HG03280 (cell line): ENCODE results near the gene BCAS1.
A peak's percentile ranks its signal among the peaks of the same experiment; 100 is the strongest.

Source experiments
- ATAC-seq: cut with Tn5 transposase; IDR thresholded peaks from one replicate; pipeline ENCODE4 v1.9.1; 2021; ENCODE audit warnings: mild to moderate bottlenecking, moderate library complexity; ENCODE audit not compliant: unreplicated experiment

BCAS1 gene

DNA sequence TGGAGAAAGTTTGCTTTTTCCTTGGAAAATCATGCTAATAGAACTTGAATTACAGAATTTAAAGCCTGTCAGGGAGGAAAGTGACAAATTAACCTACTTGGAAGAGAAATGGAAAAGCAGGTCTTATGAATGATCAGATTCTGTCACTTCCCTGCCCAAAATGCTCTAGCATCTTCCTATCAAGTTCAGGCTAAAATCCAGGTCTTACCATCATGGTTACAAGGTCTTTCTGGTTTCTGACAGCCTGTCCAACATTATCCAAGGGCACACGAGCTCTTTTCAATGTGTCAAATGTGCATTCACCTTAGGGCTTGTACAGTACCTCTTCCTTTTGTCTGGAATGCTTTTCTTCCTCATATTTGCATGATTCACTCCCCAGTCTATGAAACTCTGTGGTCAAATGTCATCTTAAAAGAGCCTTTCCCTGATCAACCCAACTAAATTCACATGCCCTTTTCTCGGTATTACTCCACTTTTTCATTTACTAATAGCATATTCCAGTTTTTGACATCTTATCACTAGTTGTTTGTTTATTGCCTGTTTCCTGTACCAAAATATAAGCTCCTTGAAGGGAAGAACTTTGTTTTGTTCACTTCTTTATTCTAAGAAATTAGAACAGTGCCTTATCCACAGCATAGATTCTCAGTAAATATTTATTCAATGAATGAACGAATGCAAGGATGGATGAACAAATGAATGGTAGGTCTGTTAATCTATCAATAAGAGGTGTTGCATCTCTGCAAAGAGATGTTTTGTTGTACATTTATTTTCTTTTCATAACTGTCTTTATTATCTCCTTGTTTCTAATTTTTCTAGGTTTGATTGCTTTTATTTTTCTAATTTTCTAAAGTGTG is 139.5 kb downstream of the BCAS1 start:
- no peak for ATAC-seq

DNA sequence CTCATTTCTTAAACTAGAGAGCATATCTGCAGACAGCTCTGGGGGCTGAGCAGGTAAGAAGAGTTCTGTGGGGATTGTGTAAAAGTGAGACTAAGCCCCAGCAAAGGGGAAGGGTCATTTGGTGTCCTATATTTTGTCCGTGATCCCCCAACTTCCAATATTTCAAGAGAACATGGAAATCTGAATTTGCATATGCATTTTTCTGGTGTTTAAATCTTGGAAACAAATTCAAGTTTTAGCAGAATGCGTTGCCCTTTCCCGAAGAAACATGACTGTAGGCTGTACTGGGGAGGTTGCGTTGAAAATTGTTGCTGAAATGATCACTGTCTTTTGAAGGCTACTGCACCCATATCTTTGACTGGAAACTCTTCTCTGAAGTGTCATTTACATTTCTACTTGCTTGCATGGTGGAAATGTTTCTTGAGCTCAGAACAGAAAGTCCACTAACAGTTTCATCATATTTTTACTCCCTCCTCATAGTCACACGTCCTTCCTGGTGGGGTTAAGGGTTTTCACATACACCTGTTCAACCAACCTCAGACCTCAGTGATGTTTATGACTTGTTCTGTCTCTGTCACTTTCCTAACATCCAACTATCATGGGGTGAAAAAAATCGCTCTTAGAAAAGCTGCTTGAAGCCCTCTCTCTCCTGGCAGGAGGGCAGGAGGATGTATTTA is 140.3 kb downstream of the BCAS1 start:
- ATAC-seq, result peak; percentile 61

DNA sequence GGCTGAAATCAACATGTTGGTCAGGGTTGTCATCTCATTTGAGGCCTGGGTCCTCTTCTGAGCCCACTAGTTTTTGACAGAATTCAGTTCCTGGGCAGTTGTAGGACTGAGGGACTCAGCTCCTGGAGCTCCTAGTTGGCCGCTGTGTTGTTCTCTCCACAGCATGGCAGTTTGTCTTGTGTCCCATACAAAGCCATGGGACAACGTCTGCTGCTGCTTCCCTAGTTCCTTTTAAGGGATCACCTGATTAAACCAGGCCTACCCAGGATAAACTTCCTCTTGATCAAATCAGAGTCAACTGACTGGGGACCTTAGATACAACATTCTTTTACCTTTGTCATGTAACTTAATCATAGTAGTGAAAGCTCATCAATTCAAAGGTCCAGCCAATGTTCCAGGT is 141.0 kb downstream of the BCAS1 start:
- ATAC-seq, result no peak

DNA sequence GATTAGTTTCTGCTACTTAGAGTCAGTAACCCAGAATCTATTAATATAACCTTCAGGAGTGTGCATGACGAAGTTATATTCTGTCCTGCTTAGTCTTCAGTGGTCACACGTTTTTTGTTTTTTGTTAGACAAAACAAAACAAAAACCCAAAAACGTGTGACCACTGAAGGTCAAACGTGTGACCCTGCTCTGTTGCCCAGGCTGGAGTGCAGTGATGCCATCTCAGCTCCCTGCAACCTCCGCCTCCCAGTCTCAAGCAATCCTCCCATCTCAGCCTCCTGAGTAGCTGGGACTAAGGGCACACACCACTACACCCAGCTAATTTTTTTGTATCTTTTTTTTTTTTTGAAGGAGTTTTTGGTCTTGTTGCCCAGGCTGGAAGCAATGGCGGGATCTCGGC is 142.4 kb downstream of the BCAS1 start:
- no peak for ATAC-seq

DNA sequence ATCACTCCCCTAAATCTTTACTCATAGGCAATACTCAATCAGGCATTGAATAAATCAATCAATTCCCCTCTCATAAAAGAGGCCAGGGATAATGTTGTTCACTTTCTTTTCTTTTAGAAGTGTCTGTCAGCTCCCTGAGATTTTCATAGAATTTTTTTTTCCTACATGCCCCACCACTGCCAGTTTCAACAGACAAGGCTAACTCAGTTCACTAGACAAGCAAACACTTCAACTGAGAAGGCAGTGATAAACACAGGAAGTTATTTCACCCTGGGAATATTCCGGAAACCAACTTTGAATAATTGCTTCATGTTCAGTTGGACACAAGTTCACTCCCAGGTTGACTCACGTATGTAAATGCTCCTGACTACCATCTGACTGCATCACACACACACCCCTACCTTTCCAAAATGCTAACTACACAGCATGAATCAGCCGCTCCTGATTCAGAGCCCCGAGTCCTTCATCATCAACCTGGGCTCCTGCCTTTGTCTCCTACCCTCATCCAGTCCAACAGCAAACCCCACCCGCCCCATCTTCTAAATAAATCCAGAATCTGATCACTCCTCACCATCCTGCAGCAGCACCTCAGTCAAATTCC is 143.9 kb downstream of the BCAS1 start:
- peak; percentile 61 for ATAC-seq

DNA sequence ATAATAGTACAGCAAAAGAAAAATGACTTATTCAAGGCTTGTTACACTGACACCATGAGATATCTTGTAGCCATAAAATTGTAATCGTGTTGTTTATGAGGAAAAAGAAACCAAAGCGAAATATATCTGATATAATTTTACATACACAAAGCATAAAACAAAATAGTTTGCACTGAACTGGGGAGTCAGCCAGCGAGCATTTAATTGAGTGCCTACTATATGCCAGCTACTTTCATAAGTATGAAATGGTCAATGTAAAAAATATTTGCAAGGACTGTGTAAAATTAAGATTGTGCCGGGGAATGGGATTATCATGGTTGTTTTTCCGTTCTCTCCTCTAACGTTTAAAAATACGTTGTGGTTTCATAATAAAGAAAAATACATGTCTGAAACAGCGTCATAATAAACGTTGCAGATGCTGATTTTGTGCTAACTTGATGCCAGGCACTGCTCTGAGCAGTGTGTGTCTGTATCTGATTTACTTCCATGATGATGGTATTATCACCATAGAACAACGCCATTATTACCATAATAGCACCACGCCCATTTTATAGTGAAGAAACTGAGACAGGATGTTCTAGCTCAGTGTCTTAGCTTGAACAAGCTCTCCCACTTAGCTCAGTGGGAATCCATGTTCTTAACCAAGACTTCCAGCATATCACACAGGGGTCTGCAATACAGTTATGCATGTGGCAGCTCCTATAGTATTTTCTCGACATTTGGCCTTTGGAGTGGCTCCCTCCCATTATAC is 144.6 kb downstream of the BCAS1 start:
- no peak for ATAC-seq

DNA sequence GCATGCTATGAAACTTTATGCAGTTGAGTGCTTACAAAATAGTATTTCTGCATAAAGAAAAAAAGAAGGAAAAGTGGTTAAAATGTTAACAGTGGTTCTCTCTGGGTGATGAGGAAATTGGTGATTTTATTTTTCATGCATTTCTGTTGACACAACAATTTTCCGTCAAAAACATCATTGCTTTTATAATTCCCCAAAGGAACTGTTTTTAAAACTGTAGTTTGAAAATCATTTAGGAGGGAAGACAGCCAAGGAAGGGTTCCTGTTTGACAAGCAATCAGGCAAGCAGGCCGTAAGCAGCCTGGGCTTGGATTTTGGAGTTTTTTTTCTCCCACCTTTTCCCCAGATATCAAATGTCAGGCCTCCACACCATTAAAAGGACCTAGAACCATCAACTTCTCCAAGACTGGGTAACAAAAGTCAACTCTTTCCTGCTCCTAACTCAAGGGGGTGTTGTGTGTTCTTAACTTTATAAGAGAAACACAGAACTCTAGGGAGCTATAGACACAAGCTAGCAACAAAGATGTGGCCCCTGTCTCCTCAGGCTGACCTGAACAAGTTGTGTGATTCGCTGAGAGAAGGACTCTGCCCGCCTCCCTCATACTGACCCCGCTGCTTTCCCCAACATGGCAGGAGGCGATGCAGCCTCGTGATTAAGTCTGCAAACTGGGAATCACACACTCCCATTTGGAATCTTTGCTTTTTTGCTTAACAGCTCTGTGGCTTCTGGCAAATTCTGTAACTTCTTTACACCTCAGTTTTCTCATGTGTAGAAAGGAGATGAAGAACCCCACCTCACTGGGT is 146.6 kb downstream of the BCAS1 start:
- no peak for ATAC-seq

DNA sequence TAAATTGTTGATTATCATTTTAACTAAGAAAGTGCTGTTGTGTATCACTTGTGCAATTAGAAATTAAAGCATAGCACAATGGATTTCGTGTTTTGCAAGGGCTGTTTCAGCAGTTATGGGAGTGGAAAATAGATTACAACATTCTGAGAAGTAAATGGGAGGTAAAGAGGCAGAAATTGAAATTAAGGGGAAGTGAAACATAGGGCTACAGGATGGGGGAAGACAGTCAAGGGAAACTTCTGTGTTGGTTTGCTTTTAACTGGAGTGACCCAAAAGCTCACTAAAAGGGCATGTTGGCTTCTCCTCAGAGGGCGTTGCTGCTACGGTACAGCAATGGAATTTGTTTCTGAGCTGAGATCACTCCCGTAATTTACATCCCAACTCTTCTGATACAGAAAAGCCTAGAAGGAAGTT is 147.5 kb downstream of the BCAS1 start:
- ATAC-seq, result peak; percentile 41

DNA sequence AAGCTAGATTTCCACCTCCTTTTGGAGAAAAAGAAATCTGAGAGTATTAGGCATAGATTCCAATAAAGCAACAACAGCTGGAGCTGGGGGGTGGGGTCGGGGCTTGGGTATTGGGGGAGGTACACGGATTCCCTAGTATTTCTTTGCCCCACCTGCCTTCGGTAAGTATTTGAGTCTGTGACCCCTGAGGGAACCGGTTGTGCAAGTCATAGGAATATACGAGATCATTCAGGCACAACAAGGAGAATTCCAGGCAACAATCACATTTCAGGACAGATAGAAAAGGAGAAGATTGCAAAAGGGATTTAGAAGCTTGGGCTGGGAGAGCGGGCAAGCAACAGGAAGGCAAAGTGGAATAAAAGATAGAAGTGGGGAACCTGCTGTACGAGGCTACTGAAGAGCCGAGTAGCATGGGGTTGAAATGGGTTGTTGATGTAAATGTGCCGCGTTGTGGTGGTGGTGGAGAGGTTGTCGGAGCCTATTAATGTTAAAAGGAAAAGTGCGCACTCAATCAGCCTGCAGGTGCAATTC is 148.9 kb downstream of the BCAS1 start:
- ATAC-seq, result no peak

DNA sequence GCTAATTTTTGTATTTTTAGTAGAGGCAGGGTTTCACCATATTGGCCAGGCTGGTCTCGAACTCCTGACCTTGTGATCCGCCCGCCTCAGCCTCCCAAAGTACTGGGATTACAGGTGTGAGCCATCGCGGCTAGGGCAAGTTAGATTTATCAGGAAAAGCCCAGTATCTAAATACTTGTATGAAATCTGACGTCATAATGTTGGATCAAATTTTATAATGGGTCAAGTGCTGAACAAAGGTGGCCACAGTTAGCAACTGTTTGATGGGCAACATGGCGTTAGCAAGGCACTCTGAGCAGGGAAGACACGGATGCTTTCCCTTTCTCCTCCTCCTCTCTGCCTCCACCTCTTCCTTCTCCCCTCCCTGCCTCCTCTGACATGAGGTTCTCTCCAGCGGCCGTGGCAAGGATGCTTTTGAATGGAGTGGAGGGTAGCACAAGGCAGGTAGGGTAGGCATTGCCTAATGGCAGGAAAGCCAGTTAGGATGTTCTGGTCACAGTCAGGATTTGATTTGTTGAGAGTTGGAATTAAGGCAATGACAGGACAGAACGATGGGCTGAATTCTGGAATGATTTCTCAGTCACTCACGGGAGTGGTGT is 149.6 kb downstream of the BCAS1 start:
- no peak for ATAC-seq

DNA sequence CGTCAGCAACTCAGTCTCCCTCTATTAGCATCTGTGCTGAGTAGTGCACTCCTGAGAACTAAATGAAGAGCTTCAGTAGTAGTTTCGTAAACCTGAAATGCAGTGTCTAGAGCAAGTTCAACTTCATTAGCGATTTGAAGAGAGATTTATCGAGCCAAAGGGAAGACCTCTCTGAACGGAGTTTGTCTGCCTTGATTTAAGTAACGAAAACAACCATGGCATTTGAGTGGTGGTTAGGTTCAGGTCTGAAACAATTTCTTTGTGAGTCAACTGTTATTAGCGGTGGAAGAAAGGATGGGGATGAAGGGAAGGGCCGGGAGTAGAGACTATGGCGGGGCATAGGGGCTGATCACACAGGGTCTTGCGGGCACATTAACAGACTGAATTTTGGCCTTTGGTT is 150.5 kb downstream of the BCAS1 start:
- ATAC-seq, result no peak

DNA sequence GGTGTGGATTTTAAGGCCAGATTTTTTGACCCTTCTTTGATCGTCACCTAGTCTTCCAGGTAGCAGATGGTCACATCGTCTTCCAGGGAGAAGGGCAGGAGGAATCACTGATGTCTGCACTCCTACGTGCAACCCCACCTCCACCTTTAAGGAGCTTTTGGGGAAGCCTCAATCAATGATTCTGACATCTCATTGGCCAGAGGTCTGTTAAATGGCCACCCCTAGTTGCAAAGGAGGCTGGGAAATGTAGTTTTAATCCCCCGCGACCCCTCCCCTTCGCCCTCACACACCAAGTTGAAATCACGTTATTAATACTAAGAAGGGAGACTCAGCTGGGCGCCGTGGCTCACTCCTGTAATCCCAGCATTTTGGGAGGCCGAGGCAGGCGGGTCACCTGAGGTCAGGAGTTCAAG is 151.4 kb downstream of the BCAS1 start:
- ATAC-seq, result no peak

DNA sequence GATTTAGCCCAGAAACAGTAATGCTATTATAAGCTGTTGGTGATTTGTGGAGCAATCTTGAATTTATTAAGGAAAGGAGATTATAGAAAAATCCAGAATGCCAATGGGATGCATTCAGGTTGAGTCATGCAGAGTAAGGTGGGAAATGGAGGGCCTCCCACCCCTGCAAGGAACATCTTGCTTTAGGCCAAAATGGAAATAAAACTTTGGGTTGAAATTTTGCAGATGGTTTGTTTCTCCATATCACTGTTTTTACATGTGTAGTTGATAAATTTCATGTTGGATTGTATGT is 152.4 kb downstream of the BCAS1 start:
- no peak for ATAC-seq

DNA sequence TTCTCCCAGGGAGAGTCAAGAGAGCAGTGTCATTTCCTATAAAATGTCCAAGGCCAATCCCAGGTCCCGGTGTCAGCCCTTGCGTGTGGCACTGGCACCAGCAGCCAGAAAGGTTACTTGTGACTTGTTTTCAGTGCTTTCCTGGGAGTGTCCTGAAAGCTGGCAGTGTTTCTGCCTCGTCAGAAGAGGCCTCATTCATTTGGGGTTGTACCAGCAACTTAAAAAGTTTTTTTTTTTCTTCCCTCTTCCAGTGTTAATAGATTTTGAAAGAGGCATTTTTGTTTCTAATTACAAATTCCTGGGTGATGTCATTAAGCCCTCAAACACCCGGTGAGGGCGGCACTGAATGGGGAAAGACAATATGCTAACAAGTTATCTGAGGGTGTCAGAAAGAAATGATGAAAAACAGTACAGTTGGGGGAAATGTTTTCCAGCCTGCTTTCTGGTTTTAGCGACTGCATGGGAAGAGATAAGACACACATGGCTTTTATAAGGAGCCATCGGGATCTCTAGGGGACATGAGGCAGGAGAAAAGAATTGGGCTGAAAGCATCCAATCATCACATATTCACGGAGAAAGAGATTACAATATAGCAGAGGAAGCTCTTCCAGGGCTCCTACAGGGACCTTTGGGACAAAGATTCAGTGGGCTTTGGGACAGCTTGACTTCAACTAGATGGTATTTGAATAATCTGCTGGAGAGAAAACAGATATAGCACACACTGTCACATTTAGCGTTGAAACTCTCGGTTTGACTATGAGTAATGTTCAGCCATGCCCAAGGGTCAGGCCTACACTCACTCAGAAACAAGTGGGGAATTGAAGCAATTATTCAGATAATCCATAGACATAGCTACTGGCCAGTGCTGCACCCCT is 153.0 kb downstream of the BCAS1 start:
- ATAC-seq, result peak; percentile 61

DNA sequence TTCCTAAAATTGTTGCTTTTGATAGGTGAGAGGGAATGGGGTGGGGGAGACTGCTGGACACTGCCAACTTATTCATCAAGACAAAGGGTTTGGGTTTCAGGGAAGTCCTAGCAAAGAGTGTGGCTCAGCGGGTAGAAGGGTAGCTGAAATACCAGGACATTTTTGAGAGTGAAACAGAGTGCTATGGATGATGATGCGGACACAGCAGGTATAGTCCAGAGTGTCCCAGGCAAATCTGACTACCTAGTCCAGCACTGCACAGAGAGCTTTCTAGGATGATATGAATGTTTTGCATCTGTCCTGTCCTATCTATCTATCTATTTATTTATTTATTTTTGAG is 154.3 kb downstream of the BCAS1 start:
- ATAC-seq, result no peak

DNA sequence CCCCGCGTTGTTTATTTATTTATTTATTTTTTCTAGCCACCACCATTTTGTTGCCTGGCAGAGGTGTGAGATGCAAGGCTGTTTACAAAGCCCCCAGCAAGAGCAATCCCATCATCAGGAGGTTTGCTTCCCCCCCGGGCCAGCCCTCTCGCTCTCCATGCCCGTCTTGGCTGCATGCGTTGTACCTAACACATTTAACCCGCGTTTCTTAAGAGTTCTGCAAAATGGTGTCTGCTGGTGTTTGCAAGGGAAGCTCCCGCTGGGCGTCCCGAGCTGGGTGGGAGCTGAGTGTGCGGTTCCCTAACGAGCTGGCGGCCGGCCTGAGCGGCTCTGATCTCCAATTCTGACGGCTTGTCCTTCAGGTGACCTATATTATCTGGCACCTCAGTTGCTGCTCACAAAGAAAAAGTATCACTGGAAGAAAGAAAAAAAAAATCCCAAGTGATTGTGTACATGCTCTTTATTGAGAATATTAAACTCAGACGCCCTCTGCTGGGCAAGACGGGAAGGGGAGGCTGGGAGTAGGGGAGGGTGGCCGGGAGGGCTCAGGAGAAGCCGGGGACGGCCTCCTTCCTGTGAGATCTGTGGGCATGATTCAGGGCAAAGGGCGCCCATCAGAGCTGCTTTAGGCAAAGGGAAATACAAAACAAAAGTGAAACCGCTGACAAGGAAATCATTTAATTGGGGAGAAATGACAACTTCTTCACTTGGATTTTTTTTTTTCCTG is 154.8 kb downstream of the BCAS1 start:
- ATAC-seq, result peak; percentile 64

DNA sequence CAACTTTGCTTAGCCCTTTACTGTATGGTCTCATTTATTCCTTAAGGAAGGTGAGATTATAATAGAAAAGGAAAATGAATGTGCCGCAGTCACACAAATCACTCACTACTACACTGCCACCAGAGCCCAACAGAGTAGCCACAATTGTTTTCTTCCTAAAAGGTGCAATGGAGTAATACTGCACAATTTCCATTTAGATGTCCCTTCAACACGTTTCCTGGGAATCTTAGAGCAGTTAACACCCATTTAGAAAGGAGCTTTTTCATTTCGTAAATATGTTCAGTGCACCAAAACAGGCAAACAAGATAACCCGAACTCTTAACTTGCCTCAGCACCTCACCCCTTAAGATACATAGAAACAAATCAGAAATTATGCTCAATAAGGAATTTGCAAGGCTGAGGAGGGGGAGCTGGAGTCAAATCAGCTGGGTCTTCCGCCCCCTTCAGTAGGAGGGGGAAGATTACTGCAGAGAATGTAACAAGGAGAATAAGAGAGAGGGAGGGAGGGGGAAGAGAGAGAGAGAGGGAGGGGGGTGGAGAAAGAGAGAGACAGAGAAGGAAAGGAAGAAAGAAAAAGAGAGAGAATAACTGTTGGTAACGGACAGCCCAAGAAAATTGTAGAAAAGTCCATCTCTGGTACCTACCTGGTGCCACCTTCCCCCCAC is 155.5 kb downstream of the BCAS1 start:
- no peak for ATAC-seq
